DOHH2 (cell line): ENCODE measurements around the gene CNTN4.

Experiments
- CTCF ChIP-seq: fragments of 200-600 bp; sonication (generic); IDR thresholded peaks from one replicate; pipeline ENCODE4 v1.5.1; 2014; ENCODE audit warnings: antibody characterized with exemption, mild to moderate bottlenecking, low read depth, low read length; ENCODE audit not compliant: poor library complexity, severe bottlenecking
- EZH2phosphoT487 ChIP-seq: fragments of 200-600 bp; sonication (generic); IDR thresholded peaks from 2 replicates; pipeline ENCODE4 v1.6.1; 2017; ENCODE audit warnings: borderline replicate concordance, mild to moderate bottlenecking, antibody characterized with exemption, low read length, moderate library complexity, mixed read lengths

GRCh38 chr3:3082234-3082924, 983.7 kb downstream of the CNTN4 start:
- no peak for TF ChIP-seq CTCF
- TF ChIP-seq EZH2phosphoT487 = no peak
